ENCODE data around the gene TCEAL3. TPM values are rescaled to one million over a fixed set of nuclear protein-coding genes. Genes with fewer than 3 reads are reported as not detected.
"Not testable (repeated sequence)": the region's sequence is repeated elsewhere in the genome, so short reads cannot be mapped to it uniquely, and the experiment has no call there.

The TCEAL3 gene
- total RNA-seq, 2 experiments from 2014 or later, result 4.8 to 5.6 TPM

DNA sequence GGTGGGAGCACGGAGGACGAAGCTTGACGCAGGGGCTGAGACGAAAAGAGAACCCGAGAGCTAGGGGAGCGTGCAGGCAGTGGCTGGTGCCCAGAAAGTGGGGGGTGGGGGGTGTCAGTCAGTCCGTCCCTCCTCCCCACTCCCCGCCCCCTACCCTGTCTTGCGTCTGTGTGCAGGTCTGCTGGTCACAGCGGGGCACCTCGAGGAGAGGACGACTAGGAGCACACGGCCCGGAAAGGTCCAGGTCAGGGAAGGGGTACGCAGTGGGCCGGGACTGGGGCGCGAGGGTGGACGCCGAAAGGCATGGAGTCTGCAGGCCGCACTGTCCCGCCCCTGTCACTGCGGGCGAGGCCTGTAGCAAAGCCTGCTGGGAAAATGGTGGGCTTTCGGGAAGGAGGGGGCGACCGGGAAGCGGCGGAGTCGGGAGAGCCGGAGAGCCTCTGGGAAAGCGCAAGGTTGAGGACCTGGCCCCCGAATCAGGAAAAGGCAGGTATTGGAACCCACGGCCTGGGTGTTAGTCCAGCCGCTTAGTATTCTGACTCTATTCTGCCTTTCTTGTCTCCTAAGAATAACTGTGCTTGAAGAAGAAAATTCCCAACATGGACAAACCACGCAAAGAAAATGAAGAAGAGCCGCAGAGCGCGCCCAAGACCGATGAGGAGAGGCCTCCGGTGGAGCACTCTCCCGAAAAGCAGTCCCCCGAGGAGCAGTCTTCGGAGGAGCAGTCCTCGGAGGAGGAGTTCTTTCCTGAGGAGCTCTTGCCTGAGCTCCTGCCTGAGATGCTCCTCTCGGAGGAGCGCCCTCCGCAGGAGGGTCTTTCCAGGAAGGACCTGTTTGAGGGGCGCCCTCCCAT, 21.8 kb downstream of the TCEAL3 start:
- H3K27ac Mint-ChIP-seq, result peak overlapping the region; percentile 70
- DNase-seq, result peak; percentile 42
- ChIA-PET POLR2A (no interaction called here), CTCF (no interaction called here)
- peaks cover 17% of the 10 kb centered on the region for H3K4me1 Mint-ChIP-seq (ENCODE audit: low read depth)
- H3K4me3 Mint-ChIP-seq, result peak overlapping the region; percentile 84
- no peaks in the 10 kb centered on the region for H3K9me3 Mint-ChIP-seq
- intact Hi-C loops (cut with micrococcal nuclease), result loop anchor here (5.0 kb wide), 1 partner anchor 42 kb away; the partner anchor contains the start of gene TCEAL4
- no peaks in the 10 kb centered on the region for H3K27me3 Mint-ChIP-seq
- H3K36me3 Mint-ChIP-seq, result no peaks in the 10 kb centered on the region

DNA sequence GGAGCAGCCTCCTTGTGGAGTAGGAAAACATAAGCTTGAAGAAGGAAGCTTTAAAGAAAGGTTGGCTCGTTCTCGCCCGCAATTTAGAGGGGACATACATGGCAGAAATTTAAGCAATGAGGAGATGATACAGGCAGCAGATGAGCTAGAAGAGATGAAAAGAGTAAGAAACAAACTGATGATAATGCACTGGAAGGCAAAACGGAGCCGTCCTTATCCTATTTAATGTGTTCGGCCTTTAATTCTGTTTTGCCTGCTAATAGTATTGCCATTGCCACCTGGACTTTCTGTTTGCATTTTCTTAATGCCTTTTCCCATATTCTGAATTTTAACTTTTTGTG, 22.4 kb downstream of the TCEAL3 start:
- no peak overlapping the region for H3K27ac Mint-ChIP-seq
- H3K4me3 Mint-ChIP-seq, result peak overlapping the region; percentile 84
- peaks cover 17% of the 10 kb centered on the region for H3K4me1 Mint-ChIP-seq (ENCODE audit: low read depth)
- no peaks in the 10 kb centered on the region for H3K27me3 Mint-ChIP-seq
- H3K36me3 Mint-ChIP-seq, result no peaks in the 10 kb centered on the region
- no peaks in the 10 kb centered on the region for H3K9me3 Mint-ChIP-seq
- intact Hi-C loops (cut with micrococcal nuclease), result no loop called here
- ChIA-PET POLR2A (no interaction called here), CTCF (no interaction called here)
- DNase-seq, result no peak

DNA sequence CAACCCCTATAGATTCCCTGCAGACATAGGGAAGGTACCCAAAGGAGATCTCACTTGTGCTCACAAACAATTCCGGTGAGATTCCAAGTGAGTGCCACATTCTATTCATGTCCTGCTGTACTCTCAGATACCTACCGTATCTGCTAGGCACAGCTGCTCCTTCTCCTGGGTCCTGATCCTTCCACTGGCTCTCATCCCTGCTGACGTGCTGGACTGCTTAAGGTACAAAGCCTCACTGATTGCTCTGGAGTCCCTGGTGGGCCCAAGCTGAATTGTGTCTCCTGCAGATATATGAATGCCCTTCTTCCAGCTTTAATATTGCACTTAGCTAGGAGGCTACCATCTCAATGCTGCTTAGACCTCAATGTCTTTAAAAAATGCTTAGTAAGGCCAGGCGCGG, 23.4 kb downstream of the TCEAL3 start:
- intact Hi-C loops (cut with micrococcal nuclease), result no loop called here
- H3K4me3 Mint-ChIP-seq, result no peak overlapping the region
- ChIA-PET POLR2A (no interaction called here), CTCF (no interaction called here)
- no peaks in the 10 kb centered on the region for H3K27me3 Mint-ChIP-seq
- H3K36me3 Mint-ChIP-seq, result no peaks in the 10 kb centered on the region
- H3K4me1 Mint-ChIP-seq (ENCODE audit: low read depth), result peaks cover 17% of the 10 kb centered on the region
- no peak for DNase-seq
- no peaks in the 10 kb centered on the region for H3K9me3 Mint-ChIP-seq
- H3K27ac Mint-ChIP-seq, result no peak overlapping the region

DNA sequence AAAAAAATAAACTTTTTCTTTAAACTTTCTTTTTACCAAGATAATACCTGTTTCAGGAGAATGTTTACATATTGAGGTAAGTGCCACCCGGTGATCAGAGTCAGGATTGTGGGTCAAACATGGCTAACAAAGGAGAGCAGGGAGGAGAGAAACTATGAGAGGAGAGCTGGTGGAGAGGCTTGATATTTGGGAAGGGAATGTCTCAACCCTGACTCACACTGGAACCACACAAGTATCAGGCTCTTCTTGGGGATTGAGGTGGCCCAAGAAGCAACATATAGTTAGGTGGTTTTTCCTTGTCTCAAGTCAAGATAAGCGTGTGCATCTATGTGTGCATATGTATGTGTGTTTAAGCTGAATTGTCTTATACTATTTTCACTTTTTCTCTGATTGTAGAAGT, 27.7 kb downstream of the TCEAL3 start:
- ChIA-PET CTCF (no interaction called here), POLR2A (no interaction called here)
- DNase-seq, result no peak
- H3K36me3 Mint-ChIP-seq, result no peaks in the 10 kb centered on the region
- H3K9me3 Mint-ChIP-seq, result no peaks in the 10 kb centered on the region
- intact Hi-C loops (cut with micrococcal nuclease), result no loop called here
- no peak overlapping the region for H3K27ac Mint-ChIP-seq
- H3K27me3 Mint-ChIP-seq, result no peaks in the 10 kb centered on the region
- no peaks in the 10 kb centered on the region for H3K4me1 Mint-ChIP-seq (ENCODE audit: low read depth)
- H3K4me3 Mint-ChIP-seq, result no peak overlapping the region

DNA sequence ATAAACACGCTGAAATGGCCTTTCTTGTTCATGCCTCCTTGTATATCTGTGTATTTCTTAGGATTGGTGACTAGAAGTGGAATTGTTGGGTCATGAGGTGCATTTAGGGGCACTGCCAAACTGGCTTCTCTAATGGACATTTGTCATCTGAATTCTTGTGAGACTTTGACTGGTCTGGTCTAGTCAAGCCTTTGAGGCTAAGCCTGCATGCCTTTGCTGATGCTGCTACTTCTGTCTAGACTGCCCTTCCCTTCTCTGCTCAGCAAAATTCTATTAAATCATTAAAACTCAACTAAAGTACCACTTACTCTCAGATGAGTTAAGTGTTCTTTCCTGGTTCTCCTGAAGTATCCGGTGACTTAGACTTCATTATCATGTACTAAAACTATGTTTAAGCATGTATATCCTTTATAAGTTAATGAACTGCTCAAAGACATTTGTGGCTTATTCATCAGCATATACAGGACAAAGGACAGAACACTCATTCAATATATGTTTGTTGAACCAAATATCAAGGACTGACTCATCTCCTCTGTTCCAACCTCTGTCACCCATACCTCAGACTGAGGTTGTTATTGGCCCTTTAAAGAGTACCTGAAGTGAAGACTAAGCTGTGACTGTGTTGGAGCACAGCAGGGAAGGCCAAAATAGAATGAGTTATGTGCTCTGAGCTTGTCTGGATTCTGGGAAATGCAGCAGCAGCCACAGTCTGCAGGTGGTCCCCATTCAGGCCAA, 30.0 kb downstream of the TCEAL3 start:
- Mint-ChIP-seq H3K36me3 (no peaks in the 10 kb centered on the region), H3K27me3 (no peaks in the 10 kb centered on the region), H3K27ac (no peak overlapping the region), H3K9me3 (no peaks in the 10 kb centered on the region), H3K4me1 (ENCODE audit: low read depth) (no peaks in the 10 kb centered on the region), H3K4me3 (no peak overlapping the region)
- intact Hi-C loops (cut with micrococcal nuclease), result no loop called here
- CTCF ChIA-PET, result no interaction called here
- POLR2A ChIA-PET, result no interaction called here
- no peak for DNase-seq

DNA sequence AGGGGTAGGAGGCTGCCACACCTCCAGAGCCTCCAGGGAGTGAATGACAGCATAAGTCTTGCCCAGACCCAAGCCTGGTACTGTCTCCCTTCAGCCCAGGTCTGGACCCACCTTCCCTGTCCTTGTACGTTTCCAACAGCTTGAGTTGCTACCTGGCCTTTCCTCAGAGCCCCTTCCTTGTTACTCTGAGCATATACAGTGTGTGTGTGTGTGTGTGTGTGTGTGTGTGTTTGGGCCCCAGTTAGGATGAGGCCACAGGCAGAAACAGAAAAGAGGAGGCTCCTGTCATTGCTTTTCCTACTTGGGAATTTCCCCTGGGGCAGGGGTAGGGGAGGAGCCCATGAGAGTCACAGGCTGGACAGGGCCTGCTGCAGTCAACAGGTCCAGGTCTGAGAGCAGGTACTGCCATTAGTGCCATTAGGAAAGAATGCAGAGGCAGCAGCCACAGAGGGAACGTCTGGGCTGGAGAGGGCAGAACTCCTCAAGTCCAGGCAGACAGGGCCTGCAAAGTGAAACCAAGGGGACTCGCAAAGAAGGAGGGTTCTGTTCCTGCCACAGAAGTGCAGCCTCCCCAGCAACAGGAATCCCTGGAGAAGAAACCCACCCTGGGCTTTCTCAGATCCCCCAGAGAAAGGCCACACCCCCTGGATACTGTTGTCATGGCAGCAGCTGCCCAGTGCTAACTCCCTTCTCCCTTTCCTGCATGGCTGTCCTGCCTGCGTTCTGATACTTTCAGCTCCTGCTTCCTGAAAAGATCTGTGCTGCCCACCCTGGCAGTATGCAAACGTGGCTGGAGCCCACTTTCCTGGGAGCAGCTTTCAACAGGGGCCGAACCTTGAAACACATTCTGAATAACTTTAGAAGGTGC, 30.9 kb downstream of the TCEAL3 start:
- H3K4me3 Mint-ChIP-seq; POLR2A ChIA-PET; CTCF ChIA-PET; intact Hi-C loops (cut with micrococcal nuclease); H3K36me3 Mint-ChIP-seq; DNase-seq; H3K27me3 Mint-ChIP-seq; H3K4me1 Mint-ChIP-seq (ENCODE audit: low read depth); H3K27ac Mint-ChIP-seq; H3K9me3 Mint-ChIP-seq: not testable (repeated sequence)

DNA sequence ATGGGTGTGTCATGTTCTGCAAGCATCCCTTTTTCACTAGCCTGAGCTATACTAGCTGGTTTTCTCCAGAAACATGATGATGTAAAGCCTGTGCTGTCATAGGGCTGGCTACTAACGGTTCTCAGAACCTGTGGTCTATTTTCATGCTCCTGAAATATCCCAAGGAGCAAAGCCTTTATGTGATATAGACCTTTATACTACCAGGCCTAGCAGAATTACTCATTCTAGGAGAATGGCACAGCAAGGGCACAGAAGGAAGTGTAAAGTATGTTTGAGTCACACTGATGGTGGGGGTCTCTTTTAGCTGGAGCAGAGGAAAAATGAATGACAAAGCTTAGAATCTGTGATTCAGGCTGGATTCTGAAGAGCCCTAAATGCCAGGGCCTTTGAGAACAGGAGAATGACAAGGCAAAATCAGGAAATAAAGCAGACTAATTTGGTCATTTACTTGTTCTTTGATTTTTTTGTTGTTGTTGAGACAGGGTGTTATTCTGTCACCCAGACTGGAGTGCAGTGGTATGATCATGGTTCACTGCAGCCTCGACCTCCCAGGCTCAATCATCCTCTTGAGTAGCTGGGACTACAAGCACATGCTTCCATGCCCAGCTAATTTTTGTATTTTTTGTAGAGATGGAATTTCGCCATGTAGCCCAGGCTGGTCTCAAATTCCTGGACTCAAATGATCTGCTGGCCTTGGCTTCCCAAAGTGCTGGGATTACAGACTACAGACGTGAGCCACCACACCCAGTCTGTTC, 32.8 kb downstream of the TCEAL3 start:
- no peak for DNase-seq
- H3K36me3 Mint-ChIP-seq, result no peaks in the 10 kb centered on the region
- H3K4me3 Mint-ChIP-seq, result no peak overlapping the region
- no peaks in the 10 kb centered on the region for H3K4me1 Mint-ChIP-seq (ENCODE audit: low read depth)
- ChIA-PET CTCF (no interaction called here), POLR2A (no interaction called here)
- no peaks in the 10 kb centered on the region for H3K27me3 Mint-ChIP-seq
- intact Hi-C loops (cut with micrococcal nuclease), result no loop called here
- H3K27ac Mint-ChIP-seq, result no peak overlapping the region
- no peaks in the 10 kb centered on the region for H3K9me3 Mint-ChIP-seq

DNA sequence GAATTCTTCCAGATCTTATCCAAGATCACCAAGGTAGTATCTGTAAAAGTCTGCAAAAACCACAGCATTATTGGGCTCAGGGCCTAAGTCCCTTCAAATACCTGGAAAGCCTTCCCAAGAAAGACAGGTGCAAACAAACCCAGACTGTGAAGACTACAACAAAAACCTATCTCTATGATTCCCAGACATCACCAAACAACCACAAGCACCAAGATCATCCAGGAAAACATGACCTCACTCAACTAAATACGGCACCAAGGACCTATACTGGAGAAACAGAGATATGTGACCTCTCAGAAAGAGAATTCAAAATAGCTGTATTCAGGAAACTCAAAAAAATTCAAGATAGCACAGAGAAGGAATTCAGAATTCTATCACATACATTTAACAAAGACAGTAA, 36.4 kb downstream of the TCEAL3 start:
- H3K4me1 Mint-ChIP-seq (ENCODE audit: low read depth), result no peaks in the 10 kb centered on the region
- no peak overlapping the region for H3K27ac Mint-ChIP-seq
- no peaks in the 10 kb centered on the region for H3K27me3 Mint-ChIP-seq
- DNase-seq, result no peak
- H3K9me3 Mint-ChIP-seq, result no peaks in the 10 kb centered on the region
- H3K4me3 Mint-ChIP-seq, result no peak overlapping the region
- intact Hi-C loops (cut with micrococcal nuclease), result no loop called here
- ChIA-PET POLR2A (no interaction called here), CTCF (no interaction called here)
- no peaks in the 10 kb centered on the region for H3K36me3 Mint-ChIP-seq

DNA sequence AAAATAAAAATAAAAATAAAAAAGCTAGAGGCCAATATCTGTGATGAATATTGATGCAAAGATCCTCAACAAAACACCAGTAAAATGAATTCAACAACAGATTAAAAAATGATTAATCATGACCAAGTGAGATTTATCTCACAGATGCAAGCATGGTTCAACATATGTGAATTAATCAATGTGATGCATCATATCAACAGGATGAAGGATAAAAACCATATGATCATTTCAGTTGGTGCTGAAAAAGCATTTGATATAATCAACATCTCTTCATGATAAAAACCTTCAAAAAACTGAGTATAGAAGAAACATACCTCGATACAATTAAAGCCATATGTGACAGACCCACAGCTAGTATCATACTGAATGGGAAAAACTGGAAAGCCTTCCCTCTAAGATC, 39.9 kb downstream of the TCEAL3 start:
- H3K4me3 Mint-ChIP-seq, result no peak overlapping the region
- H3K4me1 Mint-ChIP-seq (ENCODE audit: low read depth), result no peaks in the 10 kb centered on the region
- no peaks in the 10 kb centered on the region for H3K9me3 Mint-ChIP-seq
- POLR2A ChIA-PET, result no interaction called here
- no peak overlapping the region for H3K27ac Mint-ChIP-seq
- no peaks in the 10 kb centered on the region for H3K36me3 Mint-ChIP-seq
- H3K27me3 Mint-ChIP-seq, result no peaks in the 10 kb centered on the region
- CTCF ChIA-PET, result no interaction called here
- intact Hi-C loops (cut with micrococcal nuclease), result no loop called here
- no peak for DNase-seq

DNA sequence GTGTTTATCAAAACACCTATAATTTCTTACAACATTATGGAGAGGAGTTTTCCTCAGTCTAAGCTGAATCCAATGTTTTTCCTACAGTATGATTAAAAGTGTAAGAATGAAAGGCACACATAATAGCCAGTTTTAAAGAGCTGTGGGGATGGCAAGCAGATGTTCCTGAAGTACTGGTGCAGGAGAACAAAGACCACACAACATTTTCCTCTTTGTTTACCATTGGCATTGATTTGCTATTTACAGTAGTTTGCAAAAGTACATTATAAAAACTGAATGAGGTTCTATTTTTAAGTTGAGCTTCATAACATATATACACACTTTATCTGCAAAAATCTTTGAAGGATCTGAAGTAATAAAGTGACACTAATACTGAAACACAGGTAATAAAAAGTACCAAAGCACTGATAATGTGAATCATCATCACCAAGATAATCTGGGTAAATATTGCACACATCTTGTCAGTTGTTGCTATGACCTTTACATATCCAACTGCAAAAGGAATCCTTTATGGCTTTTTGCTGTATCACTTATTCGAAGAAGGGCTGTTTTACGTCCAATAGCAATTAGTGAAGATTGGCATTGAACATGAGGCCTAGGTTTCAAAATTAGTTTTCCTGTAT, 43.5 kb downstream of the TCEAL3 start:
- H3K36me3 Mint-ChIP-seq, result no peaks in the 10 kb centered on the region
- POLR2A ChIA-PET, result no interaction called here
- no peaks in the 10 kb centered on the region for H3K27me3 Mint-ChIP-seq
- H3K4me3 Mint-ChIP-seq, result no peak overlapping the region
- intact Hi-C loops (cut with micrococcal nuclease), result no loop called here
- peaks cover 4% of the 10 kb centered on the region for H3K9me3 Mint-ChIP-seq
- H3K4me1 Mint-ChIP-seq (ENCODE audit: low read depth), result no peaks in the 10 kb centered on the region
- CTCF ChIA-PET, result no interaction called here
- no peak for DNase-seq
- no peak overlapping the region for H3K27ac Mint-ChIP-seq

DNA sequence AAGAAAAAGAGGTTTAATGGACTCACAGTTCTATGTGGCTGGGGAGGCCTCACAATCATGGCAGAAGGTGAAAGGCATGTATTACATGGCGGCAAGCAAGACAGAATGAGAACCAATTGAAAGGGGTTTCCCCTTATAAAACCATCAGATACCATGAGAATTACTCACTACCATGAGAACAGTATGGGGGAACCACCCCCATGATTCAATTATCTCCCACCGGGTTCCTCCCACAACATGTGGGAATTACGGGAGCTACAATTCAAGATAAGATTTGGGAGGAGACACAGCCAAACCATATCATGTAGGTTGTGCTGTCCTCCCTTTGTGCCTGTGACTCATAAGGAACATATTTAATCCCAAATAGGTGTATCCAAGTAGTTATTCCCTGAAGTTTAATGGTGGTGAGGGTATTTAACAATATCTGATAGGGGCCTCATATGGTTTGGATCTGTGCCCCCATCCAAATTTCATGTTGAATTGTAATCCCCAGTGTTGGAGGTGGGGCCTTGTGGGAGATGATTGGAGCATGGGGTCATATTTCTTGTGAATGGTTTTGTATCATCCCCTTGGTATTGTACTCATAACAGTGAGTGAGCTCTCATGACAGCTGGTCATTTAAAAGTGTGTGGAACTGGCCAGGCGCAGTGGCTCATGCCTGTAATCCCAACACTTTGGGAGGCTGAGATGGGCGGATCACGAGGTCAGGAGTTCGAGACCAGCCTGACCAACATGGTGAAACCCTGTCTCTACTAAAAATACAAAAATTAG, 47.7 kb downstream of the TCEAL3 start:
- intact Hi-C loops (cut with micrococcal nuclease); DNase-seq; H3K27ac Mint-ChIP-seq; H3K4me1 Mint-ChIP-seq (ENCODE audit: low read depth); H3K4me3 Mint-ChIP-seq; POLR2A ChIA-PET; H3K36me3 Mint-ChIP-seq; CTCF ChIA-PET; H3K27me3 Mint-ChIP-seq; H3K9me3 Mint-ChIP-seq: not testable (repeated sequence)
